Measurements from ENCODE around the gene PTGS1.

DNA sequence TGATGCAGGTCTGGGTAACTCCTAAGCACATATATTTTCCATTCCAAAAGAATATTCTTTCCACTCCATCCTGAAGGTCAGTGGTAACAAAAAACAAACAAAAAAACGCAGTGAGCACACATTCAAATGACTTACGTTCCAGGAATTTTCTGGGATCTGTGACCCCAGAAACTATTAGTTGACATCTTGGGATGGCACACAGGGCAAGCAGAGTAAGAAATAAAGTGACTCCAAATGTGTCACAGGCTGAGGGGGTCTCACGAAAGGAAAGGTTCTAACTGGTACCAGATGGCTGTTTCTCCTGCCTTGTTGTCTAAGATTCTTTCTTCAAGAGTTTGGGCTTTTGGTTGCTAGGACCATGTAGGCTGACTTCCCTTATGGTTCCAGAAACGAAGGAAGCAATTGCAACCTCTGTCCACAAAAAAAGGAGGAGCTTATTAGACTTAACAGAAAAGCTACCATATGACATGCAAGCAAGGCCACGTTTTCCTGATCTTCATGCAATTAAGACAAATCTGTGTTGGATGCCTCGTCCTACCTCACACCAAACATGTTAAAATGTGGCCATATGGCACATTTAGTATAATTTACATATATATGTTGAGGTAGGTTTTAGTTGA lies 32.7 kb downstream of the PTGS1 start:
- TF ChIP-seq, protein P1, sequence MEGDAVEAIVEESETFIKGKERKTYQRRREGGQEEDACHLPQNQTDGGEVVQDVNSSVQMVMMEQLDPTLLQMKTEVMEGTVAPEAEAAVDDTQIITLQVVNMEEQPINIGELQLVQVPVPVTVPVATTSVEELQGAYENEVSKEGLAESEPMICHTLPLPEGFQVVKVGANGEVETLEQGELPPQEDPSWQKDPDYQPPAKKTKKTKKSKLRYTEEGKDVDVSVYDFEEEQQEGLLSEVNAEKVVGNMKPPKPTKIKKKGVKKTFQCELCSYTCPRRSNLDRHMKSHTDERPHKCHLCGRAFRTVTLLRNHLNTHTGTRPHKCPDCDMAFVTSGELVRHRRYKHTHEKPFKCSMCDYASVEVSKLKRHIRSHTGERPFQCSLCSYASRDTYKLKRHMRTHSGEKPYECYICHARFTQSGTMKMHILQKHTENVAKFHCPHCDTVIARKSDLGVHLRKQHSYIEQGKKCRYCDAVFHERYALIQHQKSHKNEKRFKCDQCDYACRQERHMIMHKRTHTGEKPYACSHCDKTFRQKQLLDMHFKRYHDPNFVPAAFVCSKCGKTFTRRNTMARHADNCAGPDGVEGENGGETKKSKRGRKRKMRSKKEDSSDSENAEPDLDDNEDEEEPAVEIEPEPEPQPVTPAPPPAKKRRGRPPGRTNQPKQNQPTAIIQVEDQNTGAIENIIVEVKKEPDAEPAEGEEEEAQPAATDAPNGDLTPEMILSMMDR (IDR thresholded peaks at IDR 0.05), result no peak
- TF ChIP-seq EP300 (IDR thresholded peaks at IDR 0.05), result no peak
- no peak for TF ChIP-seq POLR2A (IDR thresholded peaks at IDR 0.05; ENCODE audit: low read depth)
